HG02943 (cell line): ENCODE data around the gene GLDN.

Experiments
- ATAC-seq: cut with Tn5 transposase; IDR thresholded peaks from one replicate; pipeline ENCODE4 v1.9.1; 2021; ENCODE audit warnings: mild to moderate bottlenecking, low read depth, moderate library complexity; ENCODE audit not compliant: unreplicated experiment

GLDN gene

DNA sequence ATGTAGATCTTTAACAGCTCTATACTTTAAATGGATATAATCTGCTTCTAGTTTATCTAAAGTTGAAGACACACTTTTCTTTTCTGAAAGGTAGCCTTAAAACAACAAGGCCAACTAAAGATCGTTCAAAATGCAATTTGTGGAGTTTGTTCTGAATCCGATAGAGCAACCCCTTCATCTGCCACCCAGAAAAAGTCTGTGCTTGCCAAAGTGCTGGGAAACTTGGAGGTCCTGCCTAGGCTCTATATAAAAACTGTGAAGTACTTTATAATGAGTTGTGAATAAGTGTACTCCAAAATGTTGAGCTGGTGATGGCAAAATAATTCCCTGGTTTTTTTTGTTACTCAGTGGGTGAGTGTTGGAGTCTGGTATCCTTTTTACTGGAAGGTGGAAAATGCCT is 12.5 kb downstream of the GLDN start:
- ATAC-seq, result no peak

DNA sequence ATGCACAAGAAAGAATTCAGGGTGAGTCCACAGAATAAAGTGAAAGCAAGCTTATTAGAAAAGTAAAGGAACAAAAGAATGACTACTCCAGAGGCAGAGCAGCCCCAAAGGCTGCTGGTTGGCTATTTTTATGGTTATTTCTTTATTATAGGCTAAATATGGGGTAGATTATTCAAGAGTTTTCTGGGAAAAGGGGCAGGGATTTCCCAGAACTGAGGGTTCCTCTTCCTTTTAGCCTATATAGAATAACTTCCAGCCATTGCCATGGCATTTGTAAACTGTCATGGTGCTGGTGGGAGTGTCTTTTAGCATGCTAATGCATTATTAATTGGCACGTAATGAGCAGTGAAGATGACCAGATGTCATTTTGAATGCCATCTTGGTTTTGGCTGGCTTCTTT is 13.6 kb downstream of the GLDN start:
- no peak for ATAC-seq

- ATAC-seq, result no peak
These were observed 14.7 kb downstream of the GLDN start for GRCh38 chr15:51356147-51356546.

DNA sequence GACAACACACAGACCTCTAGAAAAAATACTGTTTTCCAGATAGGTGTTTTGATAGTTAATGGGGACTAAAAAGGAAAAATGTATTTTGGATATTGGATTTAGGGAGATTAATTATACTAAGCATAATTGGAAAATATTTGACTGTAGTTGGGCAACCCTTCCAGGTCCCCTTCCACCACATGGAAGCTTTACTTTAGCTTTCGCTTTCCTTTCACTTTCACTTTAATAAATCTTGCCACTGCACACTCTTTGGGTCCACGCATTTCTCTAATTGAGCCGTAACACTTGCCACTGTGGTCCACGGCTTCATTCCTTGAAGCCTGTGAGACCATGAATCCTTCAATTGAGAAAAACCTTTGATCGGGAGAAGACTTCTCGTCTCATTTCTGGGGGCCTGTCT is 15.5 kb downstream of the GLDN start:
- ATAC-seq, result no peak

- no peak for ATAC-seq
These were observed 18.5 kb downstream of the GLDN start for GRCh38 chr15:51359981-51360380.

GRCh38 chr15:51363383-51363782 is 21.9 kb downstream of the GLDN start:
- ATAC-seq, result no peak

DNA sequence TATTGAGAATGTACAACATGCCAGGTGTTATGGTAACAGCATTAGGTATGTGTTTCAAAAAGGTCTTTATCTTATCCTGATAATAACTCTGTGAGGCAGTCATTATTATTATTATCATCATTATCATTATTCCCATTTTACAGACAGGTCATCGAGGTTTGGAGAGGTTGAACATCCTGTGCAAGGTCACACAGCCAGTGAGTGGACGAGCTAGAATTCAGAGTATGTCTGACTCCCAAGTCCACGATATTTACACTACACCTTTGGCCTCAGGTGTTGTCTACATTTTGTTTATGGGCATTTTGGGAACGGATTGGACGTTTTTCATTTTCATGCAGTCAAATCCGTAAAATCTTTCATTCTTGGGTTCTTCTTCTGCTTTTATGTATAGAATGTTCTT is 24.0 kb downstream of the GLDN start:
- no peak for ATAC-seq

GRCh38 chr15:51366071-51366470 is 24.6 kb downstream of the GLDN start:
- no peak for ATAC-seq

GRCh38 chr15:51366920-51367319 is 25.5 kb downstream of the GLDN start:
- ATAC-seq, result no peak

GRCh38 chr15:51367322-51367976 is 26.0 kb downstream of the GLDN start:
- ATAC-seq, result no peak

GRCh38 chr15:51368307-51368706 is 26.9 kb downstream of the GLDN start:
- ATAC-seq, result no peak

GRCh38 chr15:51368751-51369450 is 27.4 kb downstream of the GLDN start:
- ATAC-seq, result no peak

GRCh38 chr15:51369451-51369761 is 28.0 kb downstream of the GLDN start:
- ATAC-seq, result no peak

DNA sequence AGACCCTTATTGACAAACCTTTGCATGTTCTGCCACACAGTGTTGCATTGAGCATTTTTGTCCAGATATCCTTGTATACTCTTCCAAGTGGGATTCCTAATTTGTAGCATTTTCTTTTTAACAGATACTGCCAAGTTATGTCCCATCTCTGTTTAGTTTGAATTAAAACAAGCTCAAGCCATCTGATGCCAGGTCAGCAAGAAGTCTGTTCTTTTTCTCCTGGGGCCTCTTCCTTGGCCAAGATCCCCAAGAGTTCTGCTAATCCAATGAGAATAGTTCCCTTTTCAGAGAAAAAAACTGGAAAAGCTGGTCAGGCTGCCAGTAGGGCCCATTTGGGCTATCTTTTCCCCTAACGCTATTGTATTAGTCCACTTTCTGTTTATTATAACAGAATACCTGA is 29.8 kb downstream of the GLDN start:
- ATAC-seq, result no peak

DNA sequence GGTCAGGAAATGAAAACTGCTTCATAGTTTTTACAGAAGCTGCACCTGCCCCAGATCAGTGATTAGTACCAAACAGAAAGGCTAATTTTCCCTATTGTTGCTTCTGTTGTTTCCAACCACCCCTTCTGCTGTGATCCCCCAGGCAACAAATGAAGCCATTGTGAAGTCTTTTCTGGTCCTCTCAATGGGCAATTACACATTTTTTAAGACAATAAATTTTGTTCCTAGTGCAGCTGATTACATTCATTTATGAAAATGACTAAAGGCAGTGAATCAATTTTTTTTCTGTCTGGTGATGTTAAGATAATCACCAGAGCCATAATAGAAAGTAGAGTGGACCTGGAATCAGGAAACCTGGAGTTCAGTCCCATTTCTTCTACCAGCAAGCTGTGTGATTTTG is 32.7 kb downstream of the GLDN start:
- no peak for ATAC-seq

GRCh38 chr15:51375966-51376640 is 34.6 kb downstream of the GLDN start:
- ATAC-seq, result no peak

DNA sequence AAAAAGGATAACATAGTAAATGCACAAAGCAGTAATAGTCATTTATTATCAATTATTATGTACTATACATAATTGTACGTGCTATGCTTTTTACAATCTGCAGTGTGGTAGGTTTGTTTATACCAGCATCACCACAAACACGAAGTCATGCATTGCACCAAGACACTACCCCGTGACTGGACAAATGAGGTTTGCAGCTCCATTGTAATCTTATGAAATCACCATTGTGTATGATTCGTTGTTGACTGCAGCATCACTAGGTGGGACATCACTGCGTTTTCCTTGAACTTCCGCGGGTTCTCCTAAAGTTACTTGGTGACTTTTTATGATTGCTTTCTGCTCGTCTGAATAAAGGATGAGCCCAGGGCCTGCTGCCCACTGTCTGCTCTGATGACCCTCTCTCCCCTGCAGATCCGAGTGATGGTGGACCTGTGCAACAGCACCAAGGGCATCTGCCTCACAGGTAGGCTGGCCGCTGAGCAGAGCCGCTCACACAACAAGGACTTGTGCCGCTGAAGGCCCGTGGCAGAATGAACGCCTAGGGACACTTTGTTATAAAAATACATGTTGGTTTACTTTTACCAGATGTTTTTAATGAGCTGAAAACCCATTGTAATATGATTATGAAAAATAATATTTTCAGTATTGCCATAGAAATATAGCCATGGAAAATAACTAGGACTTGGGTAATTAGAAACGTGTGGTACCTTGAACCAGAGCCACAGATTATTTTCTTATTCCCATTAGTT is 35.8 kb downstream of the GLDN start:
- no peak for ATAC-seq

DNA sequence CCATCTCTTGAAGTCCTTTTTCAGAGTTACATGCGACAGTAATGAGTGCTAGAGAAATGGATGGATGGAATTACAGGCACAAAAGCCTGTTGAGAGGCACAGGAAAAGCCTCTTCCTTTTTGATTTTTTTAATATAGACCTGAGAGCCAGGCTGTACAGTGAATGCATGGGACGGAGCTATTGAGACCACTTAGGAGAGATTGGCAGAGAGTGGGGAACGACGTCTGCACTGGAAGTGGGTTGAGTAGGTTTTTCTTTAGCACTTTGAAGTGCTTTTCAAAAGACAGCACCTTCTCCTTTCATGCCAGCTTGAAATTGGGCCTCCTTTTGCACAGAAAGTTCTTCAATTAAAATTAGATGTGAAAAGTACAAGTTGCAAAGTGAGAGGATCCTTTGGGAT is 37.0 kb downstream of the GLDN start:
- no peak for ATAC-seq

DNA sequence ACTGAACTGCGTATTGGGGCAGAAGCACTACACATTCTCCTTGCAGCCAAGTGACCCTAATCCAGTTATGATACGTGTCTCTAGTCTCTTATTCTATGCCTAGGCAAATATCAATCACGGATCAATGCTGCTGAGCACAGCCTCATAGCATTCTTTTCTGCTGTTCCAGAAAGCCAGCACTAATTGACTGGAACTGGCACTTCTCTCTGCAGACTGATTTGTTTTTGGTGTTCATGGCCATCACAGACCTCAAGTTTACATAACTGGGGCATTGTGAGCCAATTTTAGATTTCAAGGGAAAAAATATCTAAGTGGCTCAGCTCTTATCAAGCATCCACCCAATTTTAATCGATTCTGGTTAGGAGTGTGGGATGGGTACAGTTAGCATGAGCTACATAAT is 37.9 kb downstream of the GLDN start:
- no peak for ATAC-seq

DNA sequence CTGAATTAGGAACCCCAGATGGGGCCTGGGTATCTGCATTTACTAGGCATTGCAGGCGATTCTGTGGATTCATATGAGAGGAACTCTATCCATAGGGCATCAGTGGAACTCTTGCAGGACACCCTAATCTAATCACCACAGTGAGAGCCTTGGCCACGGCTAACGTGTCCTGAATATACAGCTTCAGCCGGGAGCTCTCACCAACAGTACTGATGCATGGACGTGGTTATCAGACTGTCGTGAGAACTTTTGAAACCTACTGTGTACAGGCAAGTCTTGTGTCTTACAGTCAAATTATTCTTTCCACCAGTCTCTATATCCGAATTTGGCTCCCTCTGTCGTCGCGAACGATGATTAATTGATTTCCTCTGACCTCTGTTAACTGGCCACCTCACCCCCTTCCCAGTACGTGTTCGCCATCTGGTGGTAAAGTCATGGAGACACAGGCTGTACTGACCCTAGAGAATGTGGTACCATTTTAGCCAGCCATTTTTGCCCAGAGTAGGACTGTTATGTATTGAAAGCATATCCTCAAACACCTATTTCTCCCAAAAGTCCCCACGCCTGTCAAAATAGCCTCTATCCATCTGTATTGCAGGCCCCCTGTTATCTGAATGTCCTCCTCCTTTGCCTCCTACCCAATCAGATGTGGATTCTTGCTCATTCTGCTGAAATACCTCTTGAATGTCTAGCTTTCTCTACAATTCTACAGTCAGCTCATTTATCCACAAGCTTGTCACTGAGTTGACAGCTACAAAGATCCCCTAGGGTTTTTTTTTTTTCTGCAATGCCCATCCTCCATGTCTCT is 39.7 kb downstream of the GLDN start:
- peak; percentile 78 for ATAC-seq

- no peak for ATAC-seq
These were observed 41.3 kb downstream of the GLDN start for GRCh38 chr15:51382787-51383186.
